Neural cell (in vitro differentiated cells): ENCODE measurements around the gene ATP23.

Experiments
- CTCF ChIP-seq: fragments of 450-650 bp; IDR thresholded peaks from 2 replicates; pipeline ENCODE4 v1.5.1; 2014; ENCODE audit warnings: antibody characterized with exemption, mild to moderate bottlenecking, moderate library complexity; ENCODE audit not compliant: poor library complexity, severe bottlenecking
- EP300 ChIP-seq: fragments of 450-650 bp; conservative IDR thresholded peaks from 2 replicates; pipeline ENCODE4 v1.6.1; 2014; ENCODE audit warnings: antibody characterized with exemption, mild to moderate bottlenecking, moderate library complexity; ENCODE audit not compliant: poor library complexity, severe bottlenecking
- EZH2 ChIP-seq: fragments of 200-600, 300-800 bp; shearing (Covaris generic), sonication (generic); IDR thresholded peaks from 2 replicates; pipeline ENCODE4 v1.6.1; 2014; ENCODE audit warnings: antibody characterized with exemption, low read length, borderline replicate concordance, mild to moderate bottlenecking; ENCODE audit not compliant: insufficient read depth, poor library complexity, severe bottlenecking
- POLR2AphosphoS5 ChIP-seq: IDR thresholded peaks from 2 replicates; pipeline ENCODE4 v1.6.1; 2012
- RAD21 ChIP-seq: fragments of 450-650 bp; conservative IDR thresholded peaks from 2 replicates; pipeline ENCODE4 v1.6.1; 2014; ENCODE audit warnings: antibody characterized with exemption, mild to moderate bottlenecking, moderate library complexity
- TAF1 ChIP-seq: IDR thresholded peaks from 2 replicates; pipeline ENCODE4 v1.6.1; 2012; ENCODE audit warnings: low read depth
- TF ChIP-seq, protein P1 (sequence below): IDR thresholded peaks from 2 replicates; pipeline ENCODE4 v1.6.1; 2012; ENCODE audit warnings: borderline replicate concordance

DNA sequence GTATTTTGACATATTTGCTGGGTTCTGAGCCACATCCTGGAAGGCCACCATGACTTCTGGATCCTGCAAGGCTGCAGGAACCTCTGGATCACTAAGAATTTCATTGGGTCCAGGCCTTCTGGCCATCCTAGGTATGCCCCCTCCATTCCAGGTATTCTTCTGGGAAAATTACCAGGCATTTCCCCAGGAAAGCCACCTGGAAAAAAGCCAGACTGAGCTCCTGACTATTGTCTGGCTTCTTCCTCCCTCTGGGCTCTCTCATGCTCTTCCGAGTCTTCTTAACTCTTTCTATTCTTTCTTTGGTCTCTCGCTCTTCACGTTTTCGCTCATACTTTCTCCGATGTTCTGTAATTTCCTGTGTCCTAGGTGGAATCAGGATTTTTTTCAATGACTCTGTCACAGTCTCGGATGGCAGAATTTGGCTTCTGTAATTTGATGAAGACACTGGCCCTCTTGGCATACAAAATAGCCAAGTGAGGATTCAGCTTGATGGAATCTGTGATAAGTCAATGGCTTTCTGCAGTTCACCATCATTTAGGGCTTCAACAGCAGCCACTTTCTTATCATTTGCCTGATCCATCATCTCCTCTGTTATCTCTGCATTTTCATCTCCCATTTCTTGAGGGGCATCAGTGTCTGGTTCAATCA, 42.6 kb downstream of the ATP23 start:
- TF ChIP-seq CTCF (no peak), POLR2AphosphoS5 (no peak), TAF1 (no peak), EP300 (no peak), EZH2 (no peak), RAD21 (no peak)
- TF ChIP-seq, protein P1, sequence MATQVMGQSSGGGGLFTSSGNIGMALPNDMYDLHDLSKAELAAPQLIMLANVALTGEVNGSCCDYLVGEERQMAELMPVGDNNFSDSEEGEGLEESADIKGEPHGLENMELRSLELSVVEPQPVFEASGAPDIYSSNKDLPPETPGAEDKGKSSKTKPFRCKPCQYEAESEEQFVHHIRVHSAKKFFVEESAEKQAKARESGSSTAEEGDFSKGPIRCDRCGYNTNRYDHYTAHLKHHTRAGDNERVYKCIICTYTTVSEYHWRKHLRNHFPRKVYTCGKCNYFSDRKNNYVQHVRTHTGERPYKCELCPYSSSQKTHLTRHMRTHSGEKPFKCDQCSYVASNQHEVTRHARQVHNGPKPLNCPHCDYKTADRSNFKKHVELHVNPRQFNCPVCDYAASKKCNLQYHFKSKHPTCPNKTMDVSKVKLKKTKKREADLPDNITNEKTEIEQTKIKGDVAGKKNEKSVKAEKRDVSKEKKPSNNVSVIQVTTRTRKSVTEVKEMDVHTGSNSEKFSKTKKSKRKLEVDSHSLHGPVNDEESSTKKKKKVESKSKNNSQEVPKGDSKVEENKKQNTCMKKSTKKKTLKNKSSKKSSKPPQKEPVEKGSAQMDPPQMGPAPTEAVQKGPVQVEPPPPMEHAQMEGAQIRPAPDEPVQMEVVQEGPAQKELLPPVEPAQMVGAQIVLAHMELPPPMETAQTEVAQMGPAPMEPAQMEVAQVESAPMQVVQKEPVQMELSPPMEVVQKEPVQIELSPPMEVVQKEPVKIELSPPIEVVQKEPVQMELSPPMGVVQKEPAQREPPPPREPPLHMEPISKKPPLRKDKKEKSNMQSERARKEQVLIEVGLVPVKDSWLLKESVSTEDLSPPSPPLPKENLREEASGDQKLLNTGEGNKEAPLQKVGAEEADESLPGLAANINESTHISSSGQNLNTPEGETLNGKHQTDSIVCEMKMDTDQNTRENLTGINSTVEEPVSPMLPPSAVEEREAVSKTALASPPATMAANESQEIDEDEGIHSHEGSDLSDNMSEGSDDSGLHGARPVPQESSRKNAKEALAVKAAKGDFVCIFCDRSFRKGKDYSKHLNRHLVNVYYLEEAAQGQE, result no peak
